HCT116 (cell line): ENCODE measurements around the gene TWF2.

ENCODE experiments used
- POLR2AphosphoS5 ChIP-seq: IDR thresholded peaks from 2 replicates; pipeline ENCODE4 v1.6.1; 2011; ENCODE audit warnings: mild to moderate bottlenecking, low read depth, low read length, moderate library complexity
- TF ChIP-seq, protein P1 (sequence below): IDR thresholded peaks from 2 replicates; pipeline ENCODE4 v1.6.1; 2012
- TF ChIP-seq, protein P2 (sequence below), 3 experiments: fragments of 200-600 bp in 1 of 3; sonication (generic) in 1 of 3; IDR thresholded peaks in 2 of 3; conservative IDR thresholded peaks in 1 of 3; 2 replicates each; pipeline ENCODE4 v1.5.1; 2012 to 2017; ENCODE audit warnings: low read depth in 2 of 3, low read length in 2 of 3, antibody characterized with exemption in 1 of 3, borderline replicate concordance in 1 of 3, control low read depth in 1 of 3, mild to moderate bottlenecking in 1 of 3, mixed read lengths in 1 of 3, mixed run types in 1 of 3, moderate library complexity in 1 of 3; ENCODE audit not compliant: insufficient read depth in 1 of 3

DNA sequence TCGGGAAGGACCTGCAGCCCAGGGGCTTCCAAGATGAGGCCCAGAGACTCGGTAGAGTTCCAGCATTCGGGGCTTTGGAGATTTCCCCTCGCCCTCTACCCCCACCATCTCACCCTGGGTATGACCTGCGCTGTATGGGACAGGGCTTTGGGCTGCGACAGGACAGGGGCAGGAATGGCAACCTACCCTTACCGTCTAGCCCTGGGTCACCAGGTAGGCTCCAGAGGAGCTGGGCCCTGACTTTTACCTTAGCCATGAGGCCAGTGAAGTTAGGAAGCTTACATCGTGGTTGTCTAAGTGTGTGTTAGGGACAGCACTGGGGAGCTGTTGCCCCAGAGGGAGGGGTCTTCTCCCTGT is 7.3 kb upstream of the TWF2 start:
- no peak for TF ChIP-seq POLR2AphosphoS5
- TF ChIP-seq, protein P1, sequence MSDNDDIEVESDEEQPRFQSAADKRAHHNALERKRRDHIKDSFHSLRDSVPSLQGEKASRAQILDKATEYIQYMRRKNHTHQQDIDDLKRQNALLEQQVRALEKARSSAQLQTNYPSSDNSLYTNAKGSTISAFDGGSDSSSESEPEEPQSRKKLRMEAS, result no peak
- TF ChIP-seq, protein P2, sequence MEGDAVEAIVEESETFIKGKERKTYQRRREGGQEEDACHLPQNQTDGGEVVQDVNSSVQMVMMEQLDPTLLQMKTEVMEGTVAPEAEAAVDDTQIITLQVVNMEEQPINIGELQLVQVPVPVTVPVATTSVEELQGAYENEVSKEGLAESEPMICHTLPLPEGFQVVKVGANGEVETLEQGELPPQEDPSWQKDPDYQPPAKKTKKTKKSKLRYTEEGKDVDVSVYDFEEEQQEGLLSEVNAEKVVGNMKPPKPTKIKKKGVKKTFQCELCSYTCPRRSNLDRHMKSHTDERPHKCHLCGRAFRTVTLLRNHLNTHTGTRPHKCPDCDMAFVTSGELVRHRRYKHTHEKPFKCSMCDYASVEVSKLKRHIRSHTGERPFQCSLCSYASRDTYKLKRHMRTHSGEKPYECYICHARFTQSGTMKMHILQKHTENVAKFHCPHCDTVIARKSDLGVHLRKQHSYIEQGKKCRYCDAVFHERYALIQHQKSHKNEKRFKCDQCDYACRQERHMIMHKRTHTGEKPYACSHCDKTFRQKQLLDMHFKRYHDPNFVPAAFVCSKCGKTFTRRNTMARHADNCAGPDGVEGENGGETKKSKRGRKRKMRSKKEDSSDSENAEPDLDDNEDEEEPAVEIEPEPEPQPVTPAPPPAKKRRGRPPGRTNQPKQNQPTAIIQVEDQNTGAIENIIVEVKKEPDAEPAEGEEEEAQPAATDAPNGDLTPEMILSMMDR (IDR thresholded peaks at IDR 0.05 in 2 of 3, conservative IDR thresholded peaks at IDR 0.05 in 1 of 3; ENCODE audit: borderline replicate concordance in 1 of 3, insufficient read depth in 1 of 3, low read depth in 2 of 3, low read length in 2 of 3), result no peak
